C4-2B (cell line): ENCODE data around the gene RYR3.

ENCODE experiments used
- H3K27ac ChIP-seq: fragments of 450-650 bp; 2 replicates; pipeline ENCODE4 v1.5.1; 2017
- ZFX ChIP-seq: fragments of 450-650 bp; IDR thresholded peaks from 2 replicates; pipeline ENCODE4 v1.6.1; 2017
- TF ChIP-seq, protein P1 (sequence below): fragments of 450-650 bp; conservative IDR thresholded peaks from 2 replicates; pipeline ENCODE4 v1.5.1; 2017; ENCODE audit warnings: mild to moderate bottlenecking

RYR3 gene

DNA sequence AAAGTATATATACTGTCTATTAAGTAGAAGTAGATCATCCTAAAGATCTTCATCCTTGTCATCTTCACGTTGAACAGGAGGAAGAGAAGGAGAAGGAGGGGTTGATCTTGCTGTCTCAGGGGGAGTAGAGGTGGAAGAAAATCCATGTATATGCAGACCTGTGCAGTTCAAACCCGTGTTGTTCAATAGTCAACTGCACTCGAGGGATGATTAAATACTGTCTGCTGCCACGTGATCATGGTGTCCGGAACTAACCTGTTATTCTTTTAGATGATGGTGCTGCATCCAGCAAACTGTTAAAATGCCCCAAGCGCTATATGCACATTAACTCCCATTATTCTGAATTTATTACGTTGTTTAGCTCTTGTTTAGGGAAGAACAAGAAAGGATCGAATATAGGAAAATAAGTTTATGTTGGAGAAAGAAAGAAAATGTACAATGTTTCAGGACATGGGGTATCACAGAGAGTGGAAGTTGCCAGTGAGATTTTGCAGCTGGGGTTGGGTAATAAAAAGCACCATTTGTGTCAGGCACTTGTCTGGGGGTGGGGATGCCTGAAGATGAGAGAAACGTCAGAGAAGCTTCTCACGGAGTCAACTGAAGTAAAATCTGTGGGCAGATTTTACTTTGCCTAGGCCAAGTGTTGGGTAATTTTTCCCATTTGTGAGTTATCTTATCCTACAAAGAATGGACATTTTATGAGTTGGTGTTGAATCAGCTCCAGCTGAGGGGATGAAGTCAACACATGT is 229.2 kb downstream of the RYR3 start:
- TF ChIP-seq, protein P1, sequence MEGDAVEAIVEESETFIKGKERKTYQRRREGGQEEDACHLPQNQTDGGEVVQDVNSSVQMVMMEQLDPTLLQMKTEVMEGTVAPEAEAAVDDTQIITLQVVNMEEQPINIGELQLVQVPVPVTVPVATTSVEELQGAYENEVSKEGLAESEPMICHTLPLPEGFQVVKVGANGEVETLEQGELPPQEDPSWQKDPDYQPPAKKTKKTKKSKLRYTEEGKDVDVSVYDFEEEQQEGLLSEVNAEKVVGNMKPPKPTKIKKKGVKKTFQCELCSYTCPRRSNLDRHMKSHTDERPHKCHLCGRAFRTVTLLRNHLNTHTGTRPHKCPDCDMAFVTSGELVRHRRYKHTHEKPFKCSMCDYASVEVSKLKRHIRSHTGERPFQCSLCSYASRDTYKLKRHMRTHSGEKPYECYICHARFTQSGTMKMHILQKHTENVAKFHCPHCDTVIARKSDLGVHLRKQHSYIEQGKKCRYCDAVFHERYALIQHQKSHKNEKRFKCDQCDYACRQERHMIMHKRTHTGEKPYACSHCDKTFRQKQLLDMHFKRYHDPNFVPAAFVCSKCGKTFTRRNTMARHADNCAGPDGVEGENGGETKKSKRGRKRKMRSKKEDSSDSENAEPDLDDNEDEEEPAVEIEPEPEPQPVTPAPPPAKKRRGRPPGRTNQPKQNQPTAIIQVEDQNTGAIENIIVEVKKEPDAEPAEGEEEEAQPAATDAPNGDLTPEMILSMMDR, result no peak
- TF ChIP-seq ZFX, result no peak
- no peak overlapping the region for H3K27ac ChIP-seq

DNA sequence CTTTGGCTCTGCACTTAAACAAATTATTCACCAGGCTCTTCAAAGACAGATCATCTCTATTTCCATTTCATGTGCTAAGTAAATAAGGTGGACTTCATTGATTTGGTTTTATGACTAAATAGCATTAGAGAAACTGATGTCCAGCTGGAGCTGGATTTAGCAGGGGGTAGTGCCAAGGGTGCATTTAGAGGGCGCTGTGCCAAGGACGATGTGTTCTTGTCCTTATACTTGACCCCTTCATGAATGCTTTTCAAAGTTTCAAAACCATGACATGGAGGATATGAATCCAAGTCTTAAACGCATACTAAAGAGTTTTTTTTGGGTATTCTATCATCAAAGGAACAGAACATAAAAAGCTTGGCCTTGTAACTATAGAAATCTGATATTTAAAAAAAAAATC is 233.2 kb downstream of the RYR3 start:
- no peak overlapping the region for H3K27ac ChIP-seq
- no peak for TF ChIP-seq ZFX
- TF ChIP-seq, protein P1, result no peak

DNA sequence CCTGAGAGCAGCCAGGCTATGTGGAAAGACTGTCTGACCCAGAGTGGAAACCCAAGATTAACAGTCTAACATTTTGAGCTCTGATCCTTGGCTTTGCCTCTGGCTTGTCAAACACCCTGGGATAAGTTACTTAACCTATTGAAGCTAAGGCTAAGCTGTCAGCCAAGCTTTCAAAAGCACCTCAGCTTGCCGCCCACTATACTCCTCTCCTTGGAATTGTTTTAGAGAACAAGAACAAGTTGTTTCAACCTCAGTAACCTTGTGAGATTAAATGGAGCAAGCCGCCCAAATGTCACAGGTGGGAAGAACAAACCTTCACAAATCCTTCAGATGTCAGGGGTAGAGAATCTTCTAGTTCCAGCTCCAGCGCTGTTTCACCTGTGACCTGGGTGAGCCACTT is 235.1 kb downstream of the RYR3 start:
- TF ChIP-seq, protein P1, result no peak
- no peak for TF ChIP-seq ZFX
- H3K27ac ChIP-seq, result no peak overlapping the region

DNA sequence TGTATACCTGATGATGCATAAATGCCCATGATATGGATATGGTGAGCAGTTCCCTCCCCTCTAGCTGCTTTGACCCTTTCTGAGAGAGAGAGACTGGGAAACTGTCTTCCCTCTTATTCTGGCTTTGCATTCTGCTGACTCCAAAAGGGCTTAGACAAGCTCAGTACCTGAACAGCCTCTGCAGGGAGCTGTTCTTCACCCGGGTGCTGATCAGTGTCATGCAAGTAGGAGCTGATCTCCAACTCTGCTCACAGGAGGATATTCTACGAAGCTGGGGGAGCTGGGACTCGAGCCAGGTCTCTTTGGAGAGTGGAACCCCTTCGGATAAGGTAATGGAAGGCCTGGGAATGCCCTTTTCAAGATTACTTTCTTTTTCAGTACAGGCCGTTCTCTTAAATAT is 237.1 kb downstream of the RYR3 start:
- TF ChIP-seq ZFX, result no peak
- TF ChIP-seq, protein P1, result no peak

DNA sequence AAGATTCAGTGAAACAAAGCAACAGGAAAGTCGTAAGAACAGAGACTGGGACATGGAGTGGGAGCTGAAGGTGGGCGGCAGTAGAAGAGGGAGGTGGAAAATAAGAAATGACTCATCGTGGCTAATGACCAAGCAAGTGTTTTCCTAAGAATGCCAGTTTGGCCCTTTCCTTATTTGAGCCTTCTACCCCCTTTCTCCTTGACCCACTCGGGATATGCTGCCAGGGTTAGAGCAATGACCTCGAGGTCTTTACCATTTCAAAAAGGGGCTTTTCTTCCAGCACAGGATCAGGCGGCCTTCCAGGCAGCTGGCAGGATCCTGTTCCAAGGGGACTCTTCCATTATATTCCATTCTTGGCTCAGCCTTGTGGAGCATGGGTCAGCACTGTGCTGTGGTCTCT is 241.1 kb downstream of the RYR3 start:
- no peak for TF ChIP-seq ZFX
- TF ChIP-seq, protein P1, result no peak
- H3K27ac ChIP-seq, result no peak overlapping the region

More for the DNA sequence above, 237.1 kb downstream of the RYR3 start:
- H3K27ac ChIP-seq, result no peak overlapping the region

DNA sequence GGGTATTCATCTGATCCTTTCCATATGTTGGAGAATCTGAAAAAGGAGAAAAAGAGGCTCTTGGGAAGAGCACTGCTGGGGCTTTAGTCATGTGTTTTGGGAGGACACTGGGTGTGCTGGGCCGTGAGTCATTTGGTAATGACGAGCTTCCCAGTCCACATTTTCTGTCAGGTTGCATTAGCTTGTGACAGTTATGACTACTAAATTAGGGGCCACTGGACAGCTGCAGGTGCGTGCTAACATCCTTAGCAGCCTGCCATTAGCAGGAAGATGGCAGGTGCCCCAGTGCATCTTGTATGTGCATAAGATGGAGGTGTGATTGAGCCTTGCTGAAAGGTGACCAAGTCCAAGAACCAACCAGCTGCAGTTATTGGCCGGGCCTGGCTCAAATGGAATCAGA is 242.4 kb downstream of the RYR3 start:
- no peak overlapping the region for H3K27ac ChIP-seq
- no peak for TF ChIP-seq ZFX
- TF ChIP-seq, protein P1, result no peak

DNA sequence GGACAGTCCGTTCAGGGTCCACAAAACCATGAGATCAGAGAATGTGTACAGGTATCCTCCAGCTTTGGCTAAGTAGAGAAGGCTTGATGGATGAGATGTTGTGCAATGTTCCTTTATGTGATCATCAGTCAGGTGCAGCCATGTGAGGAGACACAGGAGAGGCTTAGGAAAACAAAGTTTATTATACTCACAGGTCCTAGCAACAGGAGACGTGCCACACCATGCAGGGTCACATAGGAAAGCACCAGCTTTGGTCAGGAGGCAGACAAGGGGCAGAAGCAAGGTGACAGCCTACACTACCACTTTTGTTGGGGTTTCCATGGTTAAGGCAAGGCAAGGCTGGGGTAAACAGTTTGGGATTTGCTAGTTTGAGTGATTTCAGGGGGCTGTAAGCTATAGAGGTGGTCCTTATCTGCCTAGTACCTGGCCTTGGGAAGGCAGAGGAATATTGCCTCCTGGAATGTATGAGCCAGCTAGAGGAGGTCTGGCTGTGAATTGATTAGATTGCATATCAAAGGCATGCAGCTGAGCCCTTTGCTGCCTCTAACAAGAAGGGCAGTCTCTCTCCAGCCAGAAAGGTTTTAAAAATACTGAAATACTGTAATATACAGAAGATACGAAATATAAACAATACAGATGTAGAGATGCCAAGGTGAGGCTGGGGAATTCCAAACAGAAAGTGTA is 248.6 kb downstream of the RYR3 start:
- H3K27ac ChIP-seq, result no peak overlapping the region
- TF ChIP-seq, protein P1, result no peak
- TF ChIP-seq ZFX, result no peak
